Superior temporal gyrus (tissue), 1 donor: Measurements from ENCODE around the gene CALM1.

Experiments used
- DNase-seq: peaks from one replicate; pipeline ENCODE4 v3.0.0-alpha.2; 2016; ENCODE audit errors: extremely low spot score

Gene CALM1

DNA sequence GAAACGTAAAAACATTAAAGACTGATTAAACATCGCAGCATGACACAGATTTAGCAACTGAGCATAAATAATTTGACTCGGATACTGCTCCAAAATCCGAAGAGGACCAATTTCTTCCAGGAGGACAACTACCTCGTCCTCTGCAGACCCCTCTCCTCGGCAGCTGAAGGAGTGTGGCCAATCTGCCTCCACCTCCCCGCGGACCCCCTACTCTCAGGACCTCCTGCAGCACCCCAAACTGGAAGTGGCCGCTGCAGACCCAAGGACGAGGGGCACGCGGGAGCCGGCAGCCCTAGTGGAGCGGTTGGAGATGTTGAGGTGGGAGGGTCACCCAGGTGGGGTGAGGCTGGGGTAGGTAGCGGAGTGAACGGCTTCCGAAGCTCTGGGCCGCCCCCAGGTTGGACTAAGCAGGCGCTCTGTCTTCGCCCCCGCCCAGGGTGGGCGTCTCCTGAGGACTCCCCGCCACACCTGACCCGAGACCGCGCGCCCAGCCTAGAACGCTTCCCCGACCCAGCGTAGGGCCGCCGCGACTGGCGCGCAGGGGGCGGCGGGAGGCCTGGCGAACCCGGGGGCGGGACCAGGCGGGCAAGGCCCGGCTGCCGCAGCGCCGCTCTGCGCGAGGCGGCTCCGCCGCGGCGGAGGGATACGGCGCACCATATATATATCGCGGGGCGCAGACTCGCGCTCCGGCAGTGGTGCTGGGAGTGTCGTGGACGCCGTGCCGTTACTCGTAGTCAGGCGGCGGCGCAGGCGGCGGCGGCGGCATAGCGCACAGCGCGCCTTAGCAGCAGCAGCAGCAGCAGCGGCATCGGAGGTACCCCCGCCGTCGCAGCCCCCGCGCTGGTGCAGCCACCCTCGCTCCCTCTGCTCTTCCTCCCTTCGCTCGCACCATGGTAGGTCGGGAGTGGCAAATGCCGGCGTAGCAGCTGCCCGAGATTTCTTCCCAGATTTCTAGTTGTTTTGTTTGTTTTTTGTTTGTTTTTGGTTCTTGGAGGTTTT lies at the start of gene CALM1:
TSS of gene CALM1 (plus strand) at position 689 of the 999 bp plus-strand sequence. CDS start at position 891, 202 bp downstream.
- DNase-seq: peak; percentile 87

GRCh38 chr14:90348270-90348669 lies 48.6 kb upstream of the CALM1 start:
- no peak for DNase-seq

GRCh38 chr14:90349739-90350138 lies 47.1 kb upstream of the CALM1 start:
- DNase-seq: no peak

DNA sequence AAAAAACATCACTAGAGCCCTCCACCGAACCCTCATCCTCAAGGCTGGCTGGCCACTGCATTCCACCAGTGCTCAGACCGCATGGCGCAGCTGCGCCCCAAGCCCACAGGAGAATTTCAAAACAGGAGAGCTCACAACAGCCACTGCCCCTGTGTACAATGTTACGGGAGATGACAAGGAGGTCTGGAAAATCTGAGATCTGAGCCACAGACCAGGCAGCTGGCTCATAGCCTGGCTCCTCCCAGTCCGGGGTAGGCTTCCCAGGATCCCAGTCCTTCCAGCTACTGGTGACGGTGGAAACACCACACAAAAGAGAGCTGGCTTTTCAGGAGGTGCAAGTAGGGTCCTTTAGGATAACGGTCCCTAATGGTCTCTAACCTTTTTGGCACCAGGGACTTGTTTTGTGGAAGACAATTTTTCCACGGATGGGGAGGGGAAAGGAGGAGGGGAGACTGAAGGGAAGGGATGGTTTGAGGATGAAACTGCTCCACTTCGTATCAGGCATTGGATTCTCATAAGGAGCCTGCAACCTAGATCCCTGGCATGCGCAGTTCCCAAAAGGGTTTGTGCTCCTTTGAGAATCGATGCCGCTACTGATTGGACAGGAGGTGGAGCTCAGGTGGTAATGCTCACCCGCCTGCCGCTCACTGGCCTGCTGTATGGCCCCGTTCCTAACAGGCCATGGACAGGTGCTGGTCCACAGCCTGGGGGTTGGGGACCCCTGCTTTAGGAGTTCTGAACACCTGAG lies 42.1 kb upstream of the CALM1 start:
- DNase-seq: no peak

- no peak for DNase-seq
Measured at GRCh38 chr14:90355540-90356518, 41.0 kb upstream of the CALM1 start.

DNA sequence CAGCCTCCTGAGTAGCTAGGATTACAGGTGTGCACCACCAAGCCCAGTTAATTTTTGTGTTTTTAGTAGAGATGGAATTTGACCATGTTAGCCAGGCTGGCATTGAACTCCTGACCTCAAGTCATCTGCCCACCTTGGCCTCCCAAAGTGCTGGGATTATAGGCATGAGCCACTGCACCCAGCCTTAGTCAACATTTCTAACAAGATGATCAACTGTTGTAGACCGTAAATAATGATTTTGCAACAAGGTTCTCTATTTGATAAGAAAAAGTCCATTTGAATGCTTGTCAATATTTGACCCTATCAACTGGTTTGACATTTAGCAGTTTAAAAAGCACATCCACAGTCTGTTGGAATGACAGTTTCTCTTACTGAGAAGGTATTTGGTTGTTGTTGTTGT lies 39.9 kb upstream of the CALM1 start:
- DNase-seq: no peak

DNA sequence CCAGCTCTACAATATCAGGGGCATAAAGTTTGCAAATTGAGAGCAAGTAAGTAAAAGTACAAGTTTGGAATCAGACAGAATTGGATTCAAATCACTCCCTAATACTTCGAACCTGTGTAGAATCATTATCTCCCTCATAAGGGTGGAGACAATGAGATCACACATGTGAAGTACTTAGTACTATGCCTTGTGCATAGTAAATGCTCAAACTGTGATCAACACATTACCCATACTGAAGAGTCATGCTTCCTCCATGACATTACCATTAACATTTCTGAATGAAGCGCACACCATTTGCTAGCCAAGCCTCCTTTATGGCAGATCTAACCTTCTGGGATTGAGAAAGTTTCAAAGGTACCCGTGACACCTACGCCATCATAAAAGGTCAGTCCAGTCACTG lies 38.5 kb upstream of the CALM1 start:
- DNase-seq: no peak

GRCh38 chr14:90361865-90362557 lies 34.8 kb upstream of the CALM1 start:
- no peak for DNase-seq

- no peak for DNase-seq
Measured at GRCh38 chr14:90362558-90362896, 34.3 kb upstream of the CALM1 start.

GRCh38 chr14:90368946-90369721 lies 27.7 kb upstream of the CALM1 start:
- DNase-seq: peak; percentile 79

DNA sequence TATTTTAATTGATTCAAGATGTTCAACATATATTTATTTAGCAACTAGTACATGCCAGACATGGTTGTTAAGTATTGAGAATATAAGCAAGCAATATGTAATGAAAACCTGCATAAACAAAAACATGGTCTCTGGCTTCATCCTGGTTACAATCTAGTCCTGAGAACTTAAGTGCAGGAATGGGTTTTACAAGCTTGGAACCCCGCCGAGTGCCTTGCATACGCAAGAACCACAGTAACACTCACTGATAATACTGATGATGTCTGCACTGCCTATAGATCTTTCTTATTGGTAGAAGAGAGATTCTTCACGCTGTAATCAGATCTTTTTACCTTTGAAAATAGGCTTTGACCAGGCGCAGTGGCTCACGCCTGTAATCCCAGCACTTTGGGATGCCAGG lies 22.9 kb upstream of the CALM1 start:
- DNase-seq: no peak

DNA sequence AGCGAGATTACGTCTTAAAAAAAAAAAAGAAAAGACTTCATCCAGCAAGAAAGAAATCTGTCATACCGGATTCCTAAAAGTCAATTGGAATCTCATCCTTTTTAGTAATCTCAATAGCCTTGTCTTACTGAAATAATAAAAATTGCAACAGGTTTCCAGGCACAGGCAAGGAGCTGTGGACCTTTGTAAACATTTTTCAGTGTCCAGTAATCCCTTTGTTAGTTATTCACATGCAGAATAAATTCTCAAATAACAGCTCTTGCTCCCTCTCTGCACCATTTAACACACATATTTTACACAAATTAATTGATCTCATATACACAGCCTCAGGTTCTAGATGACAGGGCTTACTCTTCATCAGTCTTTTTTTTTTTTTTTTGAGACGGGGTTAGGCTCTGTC lies 22.0 kb upstream of the CALM1 start:
- DNase-seq: no peak

DNA sequence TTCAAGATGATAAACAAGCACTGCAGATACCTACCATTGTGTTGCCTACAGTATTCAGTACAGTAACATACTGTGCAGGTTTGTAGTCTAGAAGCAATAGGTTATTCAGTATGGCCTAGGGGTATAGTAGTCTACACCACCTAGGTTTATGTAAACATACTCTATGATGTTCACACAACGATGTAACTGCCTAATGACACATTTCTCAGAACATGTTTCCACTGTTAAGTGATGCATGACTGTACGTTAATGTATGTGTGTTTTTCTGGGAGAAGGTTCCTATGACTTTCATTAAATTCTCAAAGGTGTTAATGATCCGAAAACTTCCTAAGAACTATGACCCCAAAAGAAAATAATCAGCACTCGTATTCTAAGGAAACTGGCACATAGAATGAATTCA lies 20.9 kb upstream of the CALM1 start:
- no peak for DNase-seq

DNA sequence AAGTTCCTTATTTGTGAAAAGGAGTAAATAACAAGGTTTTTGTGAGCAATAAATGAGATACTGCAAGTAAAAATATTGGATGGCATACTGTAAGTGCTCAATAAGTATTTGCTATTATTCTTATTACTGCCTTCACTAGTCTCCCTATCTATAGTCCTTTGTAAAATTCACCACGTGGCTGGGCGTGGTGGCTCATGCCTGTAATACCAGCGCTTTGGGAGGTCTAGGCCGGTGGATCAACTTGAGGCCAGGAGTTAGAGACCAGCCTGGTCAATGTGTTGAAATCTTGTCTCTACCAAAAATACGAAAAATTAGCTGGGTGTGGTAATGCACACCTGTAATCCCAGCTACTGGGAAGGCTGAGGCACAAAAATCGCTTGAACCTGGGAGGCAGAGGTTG lies 18.6 kb upstream of the CALM1 start:
- DNase-seq: no peak

DNA sequence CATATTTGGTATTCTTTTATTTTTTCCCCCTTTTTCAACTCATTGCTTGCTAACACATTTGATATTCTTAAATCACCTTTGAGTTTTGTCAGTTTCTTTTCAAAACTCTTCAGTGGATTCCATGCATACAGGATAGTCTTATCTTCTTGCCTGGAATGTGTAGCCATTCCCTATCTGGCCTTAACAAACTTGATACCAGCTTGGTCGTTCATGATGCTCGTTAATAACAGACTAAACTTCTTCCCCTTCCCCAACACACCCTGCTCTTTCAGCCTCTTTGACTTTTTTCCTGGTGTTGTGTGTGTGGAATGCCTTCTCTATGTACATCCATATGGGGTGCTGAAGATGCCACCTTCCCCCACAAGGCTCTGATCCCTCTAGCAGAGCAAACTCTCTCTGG lies 17.7 kb upstream of the CALM1 start:
- no peak for DNase-seq

GRCh38 chr14:90381011-90381786 lies 15.6 kb upstream of the CALM1 start:
- DNase-seq: peak; percentile 95

DNA sequence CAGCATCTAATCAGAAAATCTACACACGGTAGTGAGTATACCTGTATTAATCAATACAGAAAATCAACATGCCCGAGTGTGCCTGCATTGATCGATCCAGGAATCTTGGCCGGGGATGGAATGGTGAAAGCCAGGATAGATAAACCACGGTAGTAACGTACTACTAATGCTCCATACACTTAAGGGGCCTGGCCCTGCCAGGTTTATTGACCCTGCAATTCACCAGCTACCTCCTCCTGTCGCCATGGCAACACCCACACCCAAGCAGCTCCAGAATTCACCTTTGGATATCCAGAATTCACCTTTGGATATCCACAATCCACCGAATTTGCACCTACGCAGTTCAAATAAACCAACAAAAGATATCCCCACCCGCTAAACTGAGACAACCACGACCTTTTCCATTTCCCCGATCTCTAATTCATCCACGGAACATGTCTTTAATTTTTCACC lies 14.8 kb upstream of the CALM1 start:
- DNase-seq: peak; percentile 81

- peak; percentile 94 for DNase-seq
Measured at GRCh38 chr14:90382491-90383125, 14.2 kb upstream of the CALM1 start.
